NCI-H1092 treated with DMSO at 0.1 percent for 48 hours (cell line): ENCODE data around the gene HOXC13.

Experiments used
- DNase-seq: peaks from one replicate; lab custom pipeline; 2025; lab: John Stamatoyannopoulos, UW

The HOXC13 gene

GRCh38 chr12:53971129-53971528 lies 32.5 kb downstream of the HOXC13 start:
- DNase-seq, result no peak

GRCh38 chr12:53971686-53972085 lies 33.1 kb downstream of the HOXC13 start:
- DNase-seq, result no peak

GRCh38 chr12:53972152-53972702 lies 33.6 kb downstream of the HOXC13 start:
- DNase-seq, result no peak

- no peak for DNase-seq
Observed at GRCh38 chr12:53972722-53973235, 34.1 kb downstream of the HOXC13 start, which contains the start of gene HOXC11. Gene HOXC11, plus strand, starts transcription at chr12:53973126. Its CDS starts 116 bp downstream, at chr12:53973242.

- no peak for DNase-seq
Observed at GRCh38 chr12:53973236-53974042, 34.8 kb downstream of the HOXC13 start.

- peak; percentile 53 for DNase-seq
Observed at GRCh38 chr12:53974084-53975063, 35.7 kb downstream of the HOXC13 start, which contains the start of gene HOTAIR. Gene HOTAIR, minus strand, starts transcription at chr12:53974954.

- no peak for DNase-seq
Observed at GRCh38 chr12:53975064-53975471, 36.4 kb downstream of the HOXC13 start.

- no peak for DNase-seq
Observed at GRCh38 chr12:53975479-53976152, 37.0 kb downstream of the HOXC13 start.

GRCh38 chr12:53976172-53976822 lies 37.7 kb downstream of the HOXC13 start:
- no peak for DNase-seq

- DNase-seq, result no peak
Observed at GRCh38 chr12:53976823-53977595, 38.4 kb downstream of the HOXC13 start.

GRCh38 chr12:53977596-53978445 lies 39.2 kb downstream of the HOXC13 start:
- no peak for DNase-seq

GRCh38 chr12:53978477-53979356 lies 40.1 kb downstream of the HOXC13 start:
- no peak for DNase-seq

GRCh38 chr12:53980104-53980801 lies 41.6 kb downstream of the HOXC13 start:
- no peak for DNase-seq

- DNase-seq, result no peak
Observed at GRCh38 chr12:53980802-53981496, 42.3 kb downstream of the HOXC13 start.

- no peak for DNase-seq
Observed at GRCh38 chr12:53981634-53982565, 43.3 kb downstream of the HOXC13 start.
